ENCODE measurements around the gene LRWD1.

Gene LRWD1

DNA sequence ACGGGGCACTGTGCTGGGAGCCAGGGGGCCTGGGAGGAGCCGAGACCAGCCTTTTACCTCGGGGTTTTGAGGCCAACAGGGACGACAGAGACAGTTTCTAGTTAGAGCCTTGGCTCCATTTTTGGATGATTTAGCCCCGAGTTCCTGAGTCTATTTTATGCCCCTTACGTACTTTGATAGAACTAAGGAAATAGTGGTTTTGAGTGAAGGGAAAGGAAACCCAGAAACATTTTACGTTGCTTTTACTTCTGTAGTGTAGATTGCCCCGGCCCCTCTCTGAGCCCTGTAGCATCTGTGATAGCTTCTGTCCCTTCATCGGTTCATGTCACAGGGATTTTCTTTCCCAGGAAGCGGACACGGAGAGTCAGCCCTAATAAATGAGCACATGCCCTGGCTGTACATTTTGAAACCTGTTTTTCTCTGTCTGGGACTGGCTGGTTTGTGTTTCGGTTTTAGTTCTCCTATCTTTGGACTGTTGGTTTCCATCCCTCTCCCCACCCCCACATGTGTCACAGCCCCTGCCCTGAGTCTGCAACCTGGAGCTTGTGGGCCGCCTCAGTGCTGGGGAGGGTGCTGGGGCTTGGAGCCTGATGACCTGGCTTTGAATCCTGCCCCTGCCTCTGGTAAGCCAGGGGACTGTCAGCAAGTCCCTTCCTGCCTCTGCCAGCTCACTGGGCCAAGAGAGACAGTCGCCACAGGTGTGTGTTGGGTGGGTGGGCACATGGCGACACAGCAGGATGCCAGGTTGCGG lies 38.3 kb upstream of the LRWD1 start:
- TF ChIP-seq, protein P1, sequence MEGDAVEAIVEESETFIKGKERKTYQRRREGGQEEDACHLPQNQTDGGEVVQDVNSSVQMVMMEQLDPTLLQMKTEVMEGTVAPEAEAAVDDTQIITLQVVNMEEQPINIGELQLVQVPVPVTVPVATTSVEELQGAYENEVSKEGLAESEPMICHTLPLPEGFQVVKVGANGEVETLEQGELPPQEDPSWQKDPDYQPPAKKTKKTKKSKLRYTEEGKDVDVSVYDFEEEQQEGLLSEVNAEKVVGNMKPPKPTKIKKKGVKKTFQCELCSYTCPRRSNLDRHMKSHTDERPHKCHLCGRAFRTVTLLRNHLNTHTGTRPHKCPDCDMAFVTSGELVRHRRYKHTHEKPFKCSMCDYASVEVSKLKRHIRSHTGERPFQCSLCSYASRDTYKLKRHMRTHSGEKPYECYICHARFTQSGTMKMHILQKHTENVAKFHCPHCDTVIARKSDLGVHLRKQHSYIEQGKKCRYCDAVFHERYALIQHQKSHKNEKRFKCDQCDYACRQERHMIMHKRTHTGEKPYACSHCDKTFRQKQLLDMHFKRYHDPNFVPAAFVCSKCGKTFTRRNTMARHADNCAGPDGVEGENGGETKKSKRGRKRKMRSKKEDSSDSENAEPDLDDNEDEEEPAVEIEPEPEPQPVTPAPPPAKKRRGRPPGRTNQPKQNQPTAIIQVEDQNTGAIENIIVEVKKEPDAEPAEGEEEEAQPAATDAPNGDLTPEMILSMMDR (IDR thresholded peaks at IDR 0.05; ENCODE audit: low read length), result no peak
- no peak for TF ChIP-seq EZH2 (IDR thresholded peaks at IDR 0.05; ENCODE audit: borderline replicate concordance, low read length)
- no peak overlapping the region for H2AFZ ChIP-seq (ENCODE audit: low read length)
- H3K27ac ChIP-seq (ENCODE audit: low read depth, low read length, poor library complexity, severe bottlenecking), result peak overlapping the region; percentile 98
- no peaks in the 10 kb centered on the region for H3K9me2 ChIP-seq (ENCODE audit: low read depth, low read length)
- no peaks in the 10 kb centered on the region for H3K79me2 ChIP-seq (ENCODE audit: insufficient read depth, low read length)
- H4K20me1 ChIP-seq (ENCODE audit: insufficient read depth, low read length), result no peaks in the 10 kb centered on the region
- peaks cover 78% of the 10 kb centered on the region for H3K4me1 ChIP-seq (ENCODE audit: insufficient read depth, low read length, severe bottlenecking)
- H3F3A ChIP-seq (ENCODE audit: insufficient read depth, low read length), result peaks cover 9% of the 10 kb centered on the region; the same call in 1 of the 2 replicates
- peak overlapping the region; percentile 77 for H3K9ac ChIP-seq (ENCODE audit: low read length)
- peaks cover 29% of the 10 kb centered on the region for H3K36me3 ChIP-seq (ENCODE audit: insufficient read depth, low read length)
- peak overlapping the region; percentile 71 for H3K4me2 ChIP-seq (ENCODE audit: low read length)
- peak overlapping the region; percentile 55 for H3K4me3 ChIP-seq (ENCODE audit: low read depth, low read length, poor library complexity, severe bottlenecking)
- no peaks in the 10 kb centered on the region for H3K27me3 ChIP-seq (ENCODE audit: insufficient read depth, low read length)
- H3K9me3 ChIP-seq (ENCODE audit: low read length), result no peaks in the 10 kb centered on the region

DNA sequence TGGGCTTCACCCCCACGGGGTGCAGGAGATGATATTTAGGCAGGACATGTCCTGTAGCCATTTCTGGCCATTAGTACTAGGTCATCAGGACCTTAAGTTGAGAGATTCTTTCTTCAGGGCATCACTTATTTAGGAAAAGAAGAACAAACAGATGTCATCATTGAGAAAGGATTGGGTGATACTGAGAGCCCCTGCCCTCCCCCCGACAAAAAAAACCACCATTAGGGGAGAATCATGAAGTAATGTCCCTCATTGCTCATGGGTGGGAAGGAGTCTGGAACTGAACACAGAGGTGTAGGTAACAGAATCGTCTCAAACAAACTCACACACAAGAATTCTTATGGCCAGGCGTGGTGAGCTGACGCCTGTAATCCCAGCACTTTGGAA lies 37.8 kb upstream of the LRWD1 start:
- H3K9ac ChIP-seq (ENCODE audit: low read length), result peak overlapping the region; percentile 77
- no peaks in the 10 kb centered on the region for H3K9me3 ChIP-seq (ENCODE audit: low read length)
- peaks cover 80% of the 10 kb centered on the region for H3K4me1 ChIP-seq (ENCODE audit: insufficient read depth, low read length, severe bottlenecking)
- H3F3A ChIP-seq (ENCODE audit: insufficient read depth, low read length), result peaks cover 14% of the 10 kb centered on the region
- no peaks in the 10 kb centered on the region for H3K27me3 ChIP-seq (ENCODE audit: insufficient read depth, low read length)
- H3K27ac ChIP-seq (ENCODE audit: low read depth, low read length, poor library complexity, severe bottlenecking), result peak overlapping the region; percentile 98
- H4K20me1 ChIP-seq (ENCODE audit: insufficient read depth, low read length), result no peaks in the 10 kb centered on the region
- H3K36me3 ChIP-seq (ENCODE audit: insufficient read depth, low read length), result peaks cover 25% of the 10 kb centered on the region
- no peaks in the 10 kb centered on the region for H3K79me2 ChIP-seq (ENCODE audit: insufficient read depth, low read length)
- H3K9me2 ChIP-seq (ENCODE audit: low read depth, low read length), result no peaks in the 10 kb centered on the region
- H3K4me3 ChIP-seq (ENCODE audit: low read depth, low read length, poor library complexity, severe bottlenecking), result peak overlapping the region; percentile 55
- no peak overlapping the region for H2AFZ ChIP-seq (ENCODE audit: low read length)
- TF ChIP-seq EZH2 (IDR thresholded peaks at IDR 0.05; ENCODE audit: borderline replicate concordance, low read length), result no peak
- TF ChIP-seq, protein P1 (IDR thresholded peaks at IDR 0.05; ENCODE audit: low read length), result no peak
- peak overlapping the region; percentile 71 for H3K4me2 ChIP-seq (ENCODE audit: low read length)

DNA sequence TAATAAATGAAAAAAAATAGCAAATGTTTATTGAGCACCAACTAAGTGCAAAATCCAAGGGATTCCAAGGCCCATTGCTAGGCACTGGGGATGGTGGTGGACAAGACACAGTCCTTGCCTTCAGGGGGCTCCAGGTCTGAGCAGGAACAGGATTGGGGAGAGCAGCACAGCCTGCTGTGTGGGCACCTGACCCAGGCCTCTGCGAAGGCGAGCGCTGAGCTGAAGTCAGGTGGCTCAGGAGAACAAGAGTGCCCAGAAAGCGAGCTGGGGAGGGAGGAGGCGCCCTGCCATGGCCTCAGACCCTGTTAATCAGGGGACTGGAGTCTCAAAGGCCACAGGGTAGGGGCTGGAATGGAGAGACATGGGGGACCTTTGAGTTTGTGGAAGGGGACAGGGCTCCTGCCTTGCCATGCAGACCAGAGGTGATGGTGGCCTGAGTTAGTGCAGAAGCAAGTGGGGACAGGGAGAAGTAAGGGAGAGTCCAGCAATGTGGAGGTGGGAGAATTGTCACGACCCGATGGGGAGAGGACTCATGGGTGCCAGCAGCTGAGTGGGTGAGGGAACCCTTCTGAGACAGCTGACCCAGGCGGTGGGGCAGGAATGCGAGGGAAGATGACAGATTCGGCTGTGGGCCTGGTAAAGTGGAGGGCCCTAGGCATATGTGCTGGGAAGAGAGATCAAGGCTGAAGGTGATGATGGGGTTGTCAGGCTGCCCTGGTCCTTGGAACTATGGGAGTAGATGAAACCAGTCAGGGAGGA lies 35.5 kb upstream of the LRWD1 start:
- TF ChIP-seq, protein P1 (IDR thresholded peaks at IDR 0.05; ENCODE audit: low read length), result no peak
- no peak for TF ChIP-seq EZH2 (IDR thresholded peaks at IDR 0.05; ENCODE audit: borderline replicate concordance, low read length)
- Histone ChIP-seq H3K79me2 (ENCODE audit: insufficient read depth, low read length) (peaks cover 7% of the 10 kb centered on the region), H3K27me3 (ENCODE audit: insufficient read depth, low read length) (no peaks in the 10 kb centered on the region), H3K9ac (ENCODE audit: low read length) (peak overlapping the region; percentile 14; the same call in 1 of the 2 replicates), H3F3A (ENCODE audit: insufficient read depth, low read length) (peaks cover 15% of the 10 kb centered on the region), H2AFZ (ENCODE audit: low read length) (no peak overlapping the region), H3K27ac (ENCODE audit: low read depth, low read length, poor library complexity, severe bottlenecking) (peak overlapping the region; percentile 98), H4K20me1 (ENCODE audit: insufficient read depth, low read length) (no peaks in the 10 kb centered on the region), H3K9me2 (ENCODE audit: low read depth, low read length) (no peaks in the 10 kb centered on the region), H3K4me3 (ENCODE audit: low read depth, low read length, poor library complexity, severe bottlenecking) (no peak overlapping the region), H3K9me3 (ENCODE audit: low read length) (no peaks in the 10 kb centered on the region), H3K4me1 (ENCODE audit: insufficient read depth, low read length, severe bottlenecking) (peaks cover 80% of the 10 kb centered on the region), H3K4me2 (ENCODE audit: low read length) (no peak overlapping the region; the same call in 1 of the 2 replicates), H3K36me3 (ENCODE audit: insufficient read depth, low read length) (peaks cover 27% of the 10 kb centered on the region)
